Cardiac septum (tissue), 1 donor: Measurements from ENCODE around the gene IMPDH1. TPM values are rescaled to one million over a fixed set of nuclear protein-coding genes. Genes with fewer than 3 reads are reported as not detected.

ENCODE experiments used
- DNase-seq: peaks from one replicate; pipeline ENCODE4 v3.0.0-alpha.2; 2020; ENCODE audit warnings: low spot score
- intact Hi-C: fragments of 100-400 bp; cut with DNase I; formaldehyde crosslinking; loops from one replicate; pipeline ENCODE4 v1.14.0; 2022
- total RNA-seq: library from RNA; stranded (reverse); fragmentation: NEBNext Ultra II Directional; extraction: Animal tissue kit (Norgen Biotek cat#: 25700); gene quantifications from one replicate; pipeline ENCODE4 v1.2.1, GENCODE V29; 2021
- donor health status: DM: no; HTN: no; CAD: no.

The IMPDH1 gene
- total RNA-seq, 1 donor from 2014 or later: 22.2 TPM

DNA sequence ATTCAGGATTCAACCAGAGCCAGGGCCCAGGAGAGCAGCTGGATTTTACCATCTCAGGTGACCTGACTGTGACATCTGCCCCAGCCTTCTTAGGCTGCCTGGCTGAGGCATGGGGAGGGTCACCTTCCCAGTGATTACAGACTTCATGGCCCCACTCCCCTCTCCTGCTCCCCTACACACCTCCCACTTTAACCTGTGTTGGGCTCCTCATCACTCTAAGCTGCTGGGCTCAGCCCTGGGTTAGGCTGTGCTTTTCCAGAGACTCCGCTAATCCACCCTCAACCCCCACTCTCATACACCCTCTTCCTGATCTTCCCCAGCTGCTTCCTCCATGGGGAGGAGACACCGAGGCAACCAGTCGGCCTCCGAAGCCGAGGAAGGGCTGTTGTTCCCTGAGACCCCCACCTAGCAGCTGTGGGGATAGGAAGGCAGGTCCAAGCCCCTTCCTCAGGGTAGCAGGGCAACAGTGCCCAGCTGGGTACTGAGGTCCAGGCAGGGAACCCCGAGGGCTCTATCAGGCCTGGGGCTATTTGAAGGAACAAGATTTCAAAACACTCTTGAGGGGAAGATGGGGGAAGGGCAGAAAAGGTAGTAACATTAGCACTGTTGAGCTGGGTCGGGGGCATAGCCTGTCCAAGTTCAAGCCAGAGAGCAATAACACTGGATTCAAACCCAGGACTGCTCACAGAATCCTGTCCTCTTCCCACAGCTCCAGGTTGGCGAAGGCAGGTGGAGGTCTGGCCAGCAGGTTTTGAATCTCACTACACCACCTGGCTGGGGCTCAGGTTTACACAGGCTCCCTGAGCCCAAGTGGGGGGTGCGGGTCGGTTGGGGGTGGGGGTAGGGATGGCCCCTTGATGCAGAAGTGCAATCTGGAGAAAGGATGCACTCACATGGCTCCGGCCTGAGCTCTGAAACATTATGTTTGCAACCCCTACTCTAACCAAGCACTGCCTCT, 1.8 kb downstream of the IMPDH1 start:
- DNase-seq: no peak
- intact Hi-C loops: no loop called here

DNA sequence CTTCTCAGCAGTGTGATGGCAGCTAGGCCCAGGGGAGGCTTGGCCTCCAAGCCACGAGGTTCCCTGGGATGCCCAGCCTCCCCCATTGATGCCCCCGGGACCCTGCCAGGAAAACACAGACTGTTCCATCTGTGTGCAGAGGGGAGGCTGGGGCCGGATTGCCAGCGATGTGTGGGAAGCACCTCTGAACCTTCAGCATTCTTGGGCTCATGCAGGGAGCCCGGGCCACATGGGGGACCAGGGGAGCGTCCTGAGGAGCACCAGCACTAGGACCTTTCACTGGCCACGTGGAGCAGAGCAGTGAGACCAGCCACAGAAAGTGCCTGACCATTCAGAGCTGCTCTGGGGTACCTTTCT, 2.6 kb downstream of the IMPDH1 start:
- intact Hi-C loops: no loop called here
- no peak for DNase-seq

- DNase-seq: no peak
- intact Hi-C loops: no loop called here
Measured at GRCh38 chr7:128406314-128407232, 3.2 kb downstream of the IMPDH1 start.

- peak; percentile 84 for DNase-seq
- intact Hi-C loops: no loop called here
Measured at GRCh38 chr7:128405471-128406313, 4.1 kb downstream of the IMPDH1 start.

GRCh38 chr7:128404886-128405470, 4.8 kb downstream of the IMPDH1 start:
- DNase-seq: no peak
- intact Hi-C loops: no loop called here

- intact Hi-C loops: no loop called here
- DNase-seq: no peak
Measured at GRCh38 chr7:128404143-128404681, 5.6 kb downstream of the IMPDH1 start.

GRCh38 chr7:128403676-128404075, 6.1 kb downstream of the IMPDH1 start:
- DNase-seq: no peak
- intact Hi-C loops: no loop called here

GRCh38 chr7:128402356-128402755, 7.4 kb downstream of the IMPDH1 start:
- intact Hi-C loops: no loop called here

DNA sequence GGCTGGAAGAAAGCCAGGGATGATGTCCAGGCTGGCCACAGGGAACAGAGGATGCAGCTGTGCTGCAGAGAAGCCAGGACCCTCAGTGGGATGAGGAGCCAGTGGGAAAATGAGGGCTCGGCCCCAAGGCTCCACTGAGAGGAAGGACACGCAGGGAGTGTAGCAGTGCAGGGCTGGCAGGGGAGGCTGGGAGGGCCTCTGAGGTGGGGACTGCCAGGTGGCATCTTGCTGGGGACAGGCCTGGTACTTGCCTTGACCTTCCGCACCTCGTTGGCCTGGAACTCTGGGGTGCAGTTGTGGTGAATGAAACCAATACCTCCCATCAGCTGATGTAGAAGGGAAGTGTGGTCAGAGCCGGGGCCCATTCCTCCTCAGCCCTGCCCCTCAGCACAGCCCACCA, 9.2 kb downstream of the IMPDH1 start:
- intact Hi-C loops: no loop called here

More at GRCh38 chr7:128402356-128402755, 7.4 kb downstream of the IMPDH1 start:
- DNase-seq: no peak

GRCh38 chr7:128399991-128400390, 9.8 kb downstream of the IMPDH1 start:
- no peak for DNase-seq
- intact Hi-C loops: loop anchor here (2.0 kb wide), 1 partner anchor 25 kb away; no protein-coding TSS in a partner anchor

More for the DNA sequence above, 9.2 kb downstream of the IMPDH1 start:
- no peak for DNase-seq

DNA sequence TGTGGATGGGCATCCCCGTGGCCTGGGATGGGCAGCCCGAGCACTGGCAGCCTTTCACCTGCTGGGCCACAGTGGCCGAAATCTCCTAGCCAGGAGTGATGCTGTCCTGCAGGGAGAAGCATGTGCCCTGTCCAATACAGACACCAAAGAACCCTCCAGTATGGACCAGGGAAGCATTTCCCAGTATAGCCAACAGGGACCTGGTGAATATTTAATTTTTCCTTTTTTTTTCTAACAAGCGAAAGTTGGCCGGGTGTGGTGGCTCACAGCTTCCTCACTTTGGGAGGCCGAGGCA, 11.0 kb downstream of the IMPDH1 start:
- intact Hi-C loops: loop anchor here (2.0 kb wide), 1 partner anchor 26 kb away; no protein-coding TSS in a partner anchor
- no peak for DNase-seq

- intact Hi-C loops: loop anchor here (2.0 kb wide), 1 partner anchor 27 kb away; no protein-coding TSS in a partner anchor
- peak; percentile 86 for DNase-seq
Measured at GRCh38 chr7:128398016-128398840, 11.6 kb downstream of the IMPDH1 start.

DNA sequence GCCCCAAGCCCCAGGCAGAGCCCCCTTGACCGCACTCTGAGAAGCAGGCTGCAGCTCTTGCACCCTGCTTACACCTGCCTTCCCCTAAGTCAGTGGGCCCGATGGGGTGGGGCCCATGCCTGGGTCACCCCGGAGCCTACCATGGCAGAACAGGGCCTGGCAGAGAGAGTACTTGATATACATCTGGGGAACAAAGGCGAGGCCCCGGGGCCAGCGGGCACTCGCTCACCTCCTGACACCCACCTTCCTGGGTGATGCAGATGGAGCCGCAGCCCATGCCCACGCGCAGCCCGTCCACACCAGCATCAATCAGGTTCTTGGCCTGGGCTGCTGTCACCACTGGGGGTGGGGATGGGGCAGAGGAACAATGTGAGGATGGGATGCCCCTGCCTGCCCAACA, 13.4 kb downstream of the IMPDH1 start:
- intact Hi-C loops: loop anchor here (2.0 kb wide), 1 partner anchor 64 kb away; no protein-coding TSS in a partner anchor
- no peak for DNase-seq

DNA sequence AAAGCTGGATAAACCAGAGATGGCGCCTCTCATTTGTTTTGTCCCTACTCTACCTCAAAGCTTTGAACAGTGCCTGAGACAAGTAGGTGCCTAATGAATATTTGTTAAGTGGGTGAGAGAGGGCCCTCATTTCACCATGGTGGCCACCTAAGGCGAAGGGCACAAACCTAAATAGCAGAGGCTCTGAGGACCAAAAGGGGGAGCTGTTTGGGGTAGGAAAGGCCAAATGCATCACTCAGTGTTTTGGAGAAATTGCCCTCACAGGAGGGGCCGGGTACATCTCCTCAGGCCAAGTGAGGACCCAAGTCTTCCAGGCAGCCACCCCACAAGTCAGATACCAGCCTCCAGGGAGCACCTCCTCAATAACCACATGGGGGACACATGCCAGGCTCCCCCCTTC, 14.0 kb downstream of the IMPDH1 start:
- intact Hi-C loops: loop anchor here (2.0 kb wide), 1 partner anchor 65 kb away; no protein-coding TSS in a partner anchor
- DNase-seq: no peak

DNA sequence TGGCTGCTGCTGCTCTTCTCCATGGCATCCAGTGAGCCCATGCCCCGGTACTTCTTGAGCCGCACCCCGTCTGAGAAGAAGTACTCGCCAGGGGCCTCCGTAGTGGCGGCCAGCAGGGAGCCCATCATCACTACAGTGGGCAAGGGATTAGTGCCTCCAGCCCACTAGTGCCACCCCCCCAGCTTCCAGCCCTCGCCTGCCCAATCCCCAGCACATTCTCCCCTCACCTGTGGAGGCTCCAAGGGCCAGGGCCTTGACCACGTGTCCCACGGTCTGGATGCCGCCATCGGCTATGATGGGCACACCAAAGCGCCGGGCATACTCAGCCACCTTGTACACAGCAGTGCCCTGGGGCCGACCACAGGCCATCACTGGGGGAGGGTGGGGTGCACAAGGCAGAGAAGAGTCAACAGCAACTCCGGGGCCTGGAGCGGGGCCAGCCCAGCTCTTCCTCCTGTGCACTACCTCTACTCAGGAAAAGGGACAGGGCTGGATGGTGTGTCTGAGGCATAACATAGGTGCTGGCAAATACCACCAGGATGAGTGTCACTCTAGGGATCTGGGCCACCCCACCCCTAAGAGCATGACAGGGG, 14.8 kb downstream of the IMPDH1 start:
- intact Hi-C loops: no loop called here
- DNase-seq: no peak

DNA sequence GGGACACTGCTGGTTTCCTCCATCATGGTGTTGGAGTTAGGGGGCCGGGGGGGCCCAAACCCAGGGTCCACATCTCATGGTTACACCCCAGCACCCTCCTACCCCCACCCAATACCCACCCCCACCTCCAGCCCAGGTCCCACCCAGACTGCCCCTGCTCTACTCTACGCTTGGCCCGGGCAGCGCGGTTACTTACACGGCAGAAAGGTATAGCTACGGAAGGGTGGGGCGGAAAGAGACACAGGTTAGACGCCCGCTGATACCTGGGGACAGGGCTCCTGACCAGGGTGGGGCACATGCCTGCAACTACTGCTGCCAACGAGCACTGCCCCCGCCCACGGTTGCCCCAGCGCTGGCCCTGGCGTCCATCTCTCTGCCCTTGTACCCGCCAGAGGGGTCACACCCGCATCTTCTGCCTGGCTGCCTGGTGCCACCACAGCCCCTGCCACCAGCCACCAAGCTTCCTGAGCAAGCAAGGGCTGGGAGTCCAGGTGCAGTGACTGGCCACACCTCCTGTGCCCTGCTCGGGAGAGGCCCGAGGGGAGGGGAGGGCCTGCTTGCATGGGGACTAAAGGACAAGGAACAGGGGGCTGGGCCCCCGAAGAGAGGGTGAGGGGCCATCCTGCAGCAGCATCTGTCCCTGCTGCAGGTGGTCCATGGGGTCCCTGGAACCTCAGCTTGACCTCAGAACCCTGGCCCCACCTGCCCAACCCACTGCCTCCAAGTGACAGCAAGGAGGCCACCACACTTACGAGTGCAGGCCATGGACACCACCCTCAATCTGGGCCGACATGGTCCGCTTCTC, 16.1 kb downstream of the IMPDH1 start:
- intact Hi-C loops: no loop called here
- DNase-seq: no peak
